Superior temporal gyrus (tissue), 1 donor: ENCODE results near the gene DHCR7.
A peak's percentile ranks its signal among the peaks of the same experiment; 100 is the strongest.
"Not testable (repeated sequence)": the region's sequence is repeated elsewhere in the genome, so short reads cannot be mapped to it uniquely, and the experiment has no call there.

Source experiments
- DNase-seq: peaks from one replicate; pipeline ENCODE4 v3.0.0-alpha.2; 2016; ENCODE audit errors: extremely low spot score

DHCR7 gene

DNA sequence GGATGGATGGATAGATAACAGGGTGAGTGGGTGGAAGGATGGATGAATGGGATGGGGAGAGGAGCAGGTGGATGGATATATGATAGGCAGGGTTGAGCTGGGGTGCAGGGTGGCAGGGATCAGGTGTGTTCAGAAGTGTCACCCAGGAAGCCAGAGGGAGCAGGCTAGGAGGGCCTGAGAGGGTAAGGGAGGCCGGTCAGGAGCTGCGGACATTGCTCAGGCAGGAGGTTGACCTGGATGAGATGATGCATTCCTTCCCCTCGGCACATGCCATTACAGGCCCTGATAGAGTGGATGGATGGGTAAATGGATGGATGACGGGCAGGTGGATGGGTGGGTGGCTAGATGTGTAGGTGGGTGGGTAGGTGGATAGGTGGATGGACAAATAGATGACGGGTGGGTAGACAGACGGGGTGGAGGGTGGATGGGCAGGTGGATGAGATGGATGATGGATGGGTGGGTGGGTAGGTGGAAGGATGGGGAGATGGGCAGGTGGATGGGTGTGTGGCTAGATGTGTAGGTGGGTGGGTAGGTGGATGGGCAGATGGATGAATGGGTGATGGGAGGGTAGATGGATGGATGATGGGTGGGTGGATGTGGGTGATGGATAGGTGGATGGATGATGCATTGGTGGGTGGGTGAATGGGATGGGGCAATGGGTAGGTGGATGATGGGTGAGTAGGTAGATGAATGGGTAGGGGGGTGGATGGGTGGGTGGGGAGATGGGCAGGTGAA lies 8.0 kb downstream of the DHCR7 start:
- no peak for DNase-seq

DNA sequence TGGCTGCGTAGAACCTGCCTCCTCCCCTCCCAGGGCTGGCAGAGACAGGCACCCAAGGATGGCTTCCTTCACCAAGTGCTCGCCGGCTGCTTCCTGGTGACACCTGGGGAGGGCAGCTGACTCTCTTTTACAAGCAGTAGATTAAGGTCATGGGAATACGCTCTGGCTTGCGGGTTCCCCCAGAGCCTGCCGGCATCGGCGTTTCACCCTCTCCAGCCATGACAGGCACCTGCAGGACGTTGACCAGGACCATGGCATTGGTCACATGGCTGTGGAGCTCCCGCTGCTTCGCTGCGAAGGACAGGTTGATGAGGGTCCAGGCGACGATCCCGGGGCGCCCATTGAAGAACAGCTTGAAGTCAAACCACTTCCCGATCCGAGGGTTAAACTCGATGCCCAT lies 9.5 kb downstream of the DHCR7 start:
- no peak for DNase-seq

DNA sequence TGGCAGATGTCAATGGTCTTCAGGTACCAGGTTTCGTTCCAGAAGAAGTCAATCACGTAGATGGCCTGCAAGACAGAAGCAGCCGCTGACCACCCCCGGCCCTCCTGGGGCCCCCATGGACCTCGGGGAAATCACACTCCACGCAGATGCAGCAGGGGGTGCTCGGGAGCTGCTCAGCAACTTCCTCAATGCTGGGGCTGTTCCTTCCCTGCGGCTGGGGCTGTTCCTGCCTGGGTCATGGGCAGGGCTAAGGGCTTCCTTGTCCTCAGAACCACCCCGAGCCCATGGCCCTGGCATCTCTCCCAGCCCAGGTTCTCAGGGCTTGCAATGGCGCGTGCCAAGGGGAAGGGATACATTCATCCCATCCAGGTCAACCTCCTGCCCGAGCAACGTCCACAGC lies 10.3 kb downstream of the DHCR7 start:
- no peak for DNase-seq

DNA sequence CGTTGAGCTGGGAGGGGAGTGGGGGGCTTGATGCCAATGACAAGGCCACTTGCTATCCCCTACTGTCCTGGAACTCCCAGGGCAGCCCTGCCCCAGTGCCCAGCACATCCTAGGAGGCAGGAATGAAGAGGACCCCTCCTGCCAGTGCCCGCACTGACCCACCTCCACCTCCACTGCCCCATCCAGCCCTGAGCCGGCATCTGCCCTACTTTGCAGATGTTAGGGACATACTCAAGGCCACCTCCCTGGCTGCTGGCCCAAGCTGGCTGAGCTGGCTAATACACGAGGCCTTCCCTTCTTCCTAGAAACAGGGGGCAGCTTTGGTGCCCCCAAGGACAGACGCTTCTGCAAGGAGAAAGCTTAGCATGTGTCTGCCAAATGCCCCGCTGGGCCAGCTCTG lies 10.8 kb downstream of the DHCR7 start:
- no peak for DNase-seq

DNA sequence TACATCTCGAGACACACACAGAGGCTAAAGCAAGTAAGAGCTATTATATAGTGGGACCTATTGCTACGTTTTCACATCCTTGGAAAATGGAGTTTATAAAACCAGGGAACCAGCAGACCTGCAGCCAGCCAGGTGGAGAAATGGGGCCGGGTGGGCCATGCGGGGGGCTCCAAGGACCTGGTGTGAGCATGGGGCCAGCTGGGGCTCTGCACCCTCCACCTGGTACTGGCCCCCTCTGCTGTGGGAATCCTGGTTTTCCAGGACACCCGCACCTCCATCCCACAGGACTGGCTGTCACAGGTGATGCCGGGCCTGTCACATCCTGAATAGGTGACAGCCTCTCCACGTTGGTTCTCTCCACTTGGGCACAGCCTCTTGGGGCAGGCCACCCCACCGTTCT lies 11.3 kb downstream of the DHCR7 start:
- DNase-seq = no peak

DNA sequence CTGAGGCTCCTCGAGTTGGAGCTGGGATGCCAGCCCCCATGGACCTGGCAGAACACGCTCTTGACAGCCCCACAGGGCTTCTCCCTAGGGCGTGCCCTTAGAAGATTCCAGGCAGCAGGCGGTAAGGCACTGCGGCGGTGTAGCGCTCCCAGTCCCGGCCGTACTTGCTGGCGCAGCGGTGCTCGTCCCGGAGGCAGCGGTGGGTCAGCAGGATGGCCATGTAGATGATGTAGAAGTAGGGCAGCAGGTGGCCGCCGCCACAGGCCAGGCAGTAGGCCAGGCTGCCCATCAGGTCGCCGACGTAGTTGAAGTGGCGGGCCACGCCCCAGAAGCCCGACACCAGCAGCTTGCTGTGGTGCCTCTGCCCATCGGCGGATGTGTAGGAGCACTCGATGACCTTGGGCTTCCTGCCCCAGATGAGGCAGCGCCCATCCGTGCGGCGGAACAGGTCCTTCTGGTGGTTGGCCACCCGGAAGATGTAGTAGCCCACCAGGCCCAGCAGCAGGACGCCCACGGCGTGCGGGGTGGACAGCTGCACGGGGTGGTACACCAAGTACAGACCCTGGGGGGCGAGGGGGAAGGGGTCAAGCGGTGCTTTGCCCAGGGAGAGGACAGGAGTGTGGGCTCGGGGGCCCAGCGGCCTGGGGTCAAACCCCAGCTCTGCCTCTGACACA lies 12.8 kb downstream of the DHCR7 start:
- no peak for DNase-seq

DNA sequence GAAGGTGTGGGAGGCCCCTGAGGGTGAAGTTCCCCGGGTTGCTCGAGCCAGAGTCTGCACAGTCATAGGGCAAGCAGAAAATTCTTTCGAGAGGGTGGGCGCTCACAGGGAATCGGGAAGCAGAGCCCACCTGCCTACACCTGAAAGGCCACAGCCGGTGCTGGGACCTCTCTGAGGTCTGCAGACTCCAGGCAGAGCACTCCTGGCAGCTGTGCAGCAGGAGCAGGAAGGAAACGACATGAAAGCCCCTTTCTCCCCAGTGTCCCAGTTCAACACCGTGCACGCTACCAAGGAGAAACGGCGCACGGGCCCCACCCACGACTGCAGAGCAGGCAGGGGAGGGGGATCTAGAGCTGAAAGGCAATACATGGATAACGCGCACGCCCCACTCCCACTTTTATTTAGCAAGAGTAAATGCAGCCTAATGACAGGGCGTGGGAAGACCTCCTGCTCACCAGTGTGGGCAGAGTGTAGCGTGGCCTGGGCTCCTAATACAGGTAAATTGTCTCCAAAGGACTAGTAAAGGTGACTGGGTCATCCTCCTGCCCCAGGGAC lies 13.5 kb downstream of the DHCR7 start:
- no peak for DNase-seq

DNA sequence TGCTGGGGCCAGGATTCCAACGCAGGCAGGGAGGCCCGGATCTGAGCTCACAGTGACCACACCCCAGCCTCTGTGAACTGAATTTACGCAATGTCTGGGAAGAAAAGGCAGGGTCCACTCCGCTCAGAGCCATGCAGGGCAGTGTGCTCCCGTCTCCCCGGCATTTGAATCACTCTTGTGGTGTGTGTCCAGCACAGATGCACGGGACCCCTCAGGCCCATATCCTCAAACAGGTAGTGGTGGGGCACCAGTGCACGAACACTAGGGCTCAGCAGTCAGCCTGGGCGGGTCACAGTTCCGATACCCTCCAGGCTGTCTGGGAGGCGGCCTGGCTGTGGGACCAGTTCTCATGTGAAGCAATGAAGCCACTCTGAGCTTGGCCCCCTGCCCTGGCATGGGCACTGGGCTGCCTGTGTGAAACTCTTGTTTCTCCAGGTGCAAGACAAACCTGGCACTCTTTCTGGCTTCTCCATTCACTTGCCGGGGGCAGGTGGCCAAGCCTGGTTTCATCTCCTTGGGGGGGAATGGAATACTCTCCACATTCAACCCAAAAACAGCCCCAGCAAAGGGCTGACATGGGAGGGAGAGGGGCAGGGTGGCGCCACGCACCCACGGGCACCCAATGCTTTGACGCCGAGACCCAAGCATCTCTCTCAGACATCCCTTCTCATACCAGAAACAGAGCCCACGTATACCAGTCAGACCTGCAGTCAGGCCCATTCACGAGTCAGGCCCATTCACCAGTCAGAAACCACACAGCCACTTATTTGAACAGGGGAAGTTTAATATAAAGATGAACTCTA lies 14.3 kb downstream of the DHCR7 start:
- peak; percentile 14 for DNase-seq

DNA sequence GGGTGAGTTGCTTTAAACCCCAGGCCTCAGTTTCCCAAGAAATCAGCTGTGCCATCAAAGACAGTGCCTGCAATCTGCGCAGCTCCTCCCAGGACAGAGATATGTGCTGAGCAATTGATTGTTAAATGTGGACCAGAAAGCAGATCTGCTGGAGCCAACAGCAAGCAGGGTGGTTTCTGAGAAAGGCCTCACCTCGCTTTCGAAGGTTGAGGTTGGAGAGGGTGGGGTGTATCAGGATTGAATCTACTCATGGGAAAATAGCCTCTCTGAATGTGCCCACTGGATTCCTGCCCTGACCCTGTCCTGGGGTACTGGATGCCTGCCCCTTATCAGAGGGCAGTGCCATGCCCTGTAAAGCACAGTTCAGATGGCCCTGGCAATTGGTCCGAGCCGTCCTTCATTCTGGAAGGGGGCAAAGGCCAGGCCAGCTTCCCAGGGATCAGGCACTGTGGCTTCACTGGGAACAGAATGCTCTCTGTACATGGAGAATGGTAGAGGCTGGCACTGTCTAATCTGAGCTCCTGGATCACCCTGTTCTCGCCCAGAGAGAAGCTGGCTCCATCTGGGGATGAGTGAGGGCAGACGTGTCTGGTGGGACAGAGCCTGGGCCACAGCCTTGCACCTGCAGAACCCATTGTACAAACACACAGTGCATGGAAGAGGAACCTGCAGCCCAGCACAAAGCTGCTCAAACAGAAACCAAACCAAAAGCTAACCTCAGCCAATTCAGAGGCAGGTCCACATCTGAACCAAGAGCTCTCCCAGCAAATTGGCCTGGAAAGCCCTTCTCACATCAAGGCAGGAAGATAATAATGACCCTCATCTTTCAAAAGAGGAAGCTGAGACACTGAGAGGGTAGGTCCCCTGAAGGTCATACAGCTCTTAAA lies 15.2 kb downstream of the DHCR7 start:
- peak; percentile 80 for DNase-seq

DNA sequence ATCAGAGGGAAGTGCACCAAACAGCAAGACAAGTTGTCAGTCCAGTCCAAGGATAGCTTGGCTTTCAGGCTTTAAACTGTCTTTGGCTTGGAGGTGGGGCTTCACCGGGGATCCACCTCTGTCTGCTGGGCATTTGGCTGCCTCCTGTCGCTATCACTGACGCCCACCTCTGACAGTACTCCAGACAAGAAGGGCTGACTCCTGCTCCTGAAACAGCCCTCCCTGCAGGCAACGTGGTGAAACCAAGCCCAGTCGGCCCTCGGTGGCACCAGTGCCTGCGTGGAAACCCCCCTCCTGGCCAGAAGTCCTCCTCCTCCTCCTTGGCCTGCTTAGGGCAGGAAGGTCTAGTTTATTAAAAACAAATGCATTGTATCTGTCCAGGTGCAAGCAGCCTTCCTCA lies 16.9 kb downstream of the DHCR7 start:
- DNase-seq = no peak

DNA sequence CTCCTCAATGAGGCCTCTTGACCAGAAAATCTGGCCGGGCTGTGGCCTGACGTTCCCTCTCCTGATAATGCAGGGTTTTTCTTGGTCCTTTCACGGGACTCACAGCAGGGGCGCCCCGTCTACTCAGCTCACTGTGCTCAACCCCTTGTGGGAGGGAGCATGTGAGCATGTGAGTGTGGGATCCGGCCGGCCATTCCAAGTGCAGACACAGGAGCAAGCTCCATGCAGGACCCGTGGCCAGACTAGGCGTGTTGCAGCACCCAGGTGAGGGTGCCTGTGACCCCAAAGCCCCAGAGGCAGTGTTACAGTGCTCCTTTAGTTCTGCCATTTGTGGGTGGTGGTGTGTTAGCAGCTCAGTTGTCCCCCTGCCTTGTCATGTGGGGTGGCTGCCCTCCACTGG lies 18.0 kb downstream of the DHCR7 start:
- DNase-seq = no peak

DNA sequence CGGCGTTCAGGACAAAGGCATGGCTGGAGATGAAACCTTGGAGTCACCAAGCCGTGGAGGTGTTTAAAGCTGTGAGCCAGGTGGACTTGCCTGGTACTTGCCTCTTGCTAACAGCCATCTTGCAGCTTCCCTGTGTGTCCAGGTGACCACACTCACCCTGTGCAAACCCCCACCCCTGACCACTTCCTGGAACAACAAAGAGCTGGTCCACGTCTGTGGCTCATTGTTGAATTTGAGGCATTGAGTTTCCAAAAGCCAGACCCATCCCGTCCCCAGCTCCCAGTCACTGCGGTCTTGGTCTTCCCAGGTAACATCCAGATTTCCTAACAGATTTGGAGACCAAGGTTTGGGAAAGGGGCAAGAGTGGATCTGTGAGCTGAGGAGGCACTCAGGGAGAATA lies 18.5 kb downstream of the DHCR7 start:
- DNase-seq = no peak

DNA sequence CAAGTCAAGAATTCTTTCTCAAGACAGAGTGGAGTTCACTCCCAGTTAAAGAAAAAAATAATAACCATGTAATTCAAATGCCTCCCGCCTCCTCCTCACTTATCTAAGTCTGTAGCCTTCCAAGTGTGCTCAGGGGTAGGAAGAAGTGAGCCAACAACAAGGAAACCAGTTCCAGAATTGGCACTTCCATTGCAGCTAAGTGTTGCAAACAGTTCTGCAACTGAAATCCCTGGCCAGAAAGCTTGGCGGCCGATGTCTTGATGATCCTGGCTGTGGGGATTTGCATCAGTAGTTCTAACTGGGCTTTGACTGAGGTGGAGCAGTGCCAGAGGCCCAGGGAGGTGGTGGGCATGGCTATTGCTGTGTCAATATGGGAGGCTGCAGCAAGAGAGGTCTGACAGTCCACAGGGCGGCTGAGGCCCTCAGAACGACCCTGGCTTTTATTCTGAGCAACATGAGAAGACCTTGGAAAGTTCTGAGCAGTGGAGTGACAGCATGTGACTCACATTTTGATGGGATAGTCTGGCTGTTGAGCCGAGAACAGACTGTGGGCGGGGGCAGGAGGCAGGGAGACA lies 19.2 kb downstream of the DHCR7 start:
- peak; percentile 33 for DNase-seq

DNA sequence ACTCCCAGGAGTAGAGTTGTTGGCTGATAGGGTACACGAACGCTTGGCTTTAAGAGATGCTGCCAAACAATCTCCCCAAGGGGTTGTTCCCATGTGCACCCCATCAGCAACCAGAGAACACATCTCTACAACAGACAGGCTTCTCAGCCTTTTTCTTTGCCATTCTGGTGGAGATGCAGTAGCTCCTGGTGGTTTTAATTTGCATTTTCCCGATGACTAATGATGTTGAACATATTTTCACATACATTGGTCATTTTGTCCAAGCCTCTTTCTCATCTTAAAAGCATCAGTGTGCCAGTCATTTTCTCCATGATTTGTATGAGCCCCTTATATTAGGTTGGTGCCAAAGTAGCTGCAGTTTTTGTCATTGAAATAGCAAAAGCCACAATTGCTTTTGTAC lies 21.8 kb downstream of the DHCR7 start:
- no peak for DNase-seq

DNA sequence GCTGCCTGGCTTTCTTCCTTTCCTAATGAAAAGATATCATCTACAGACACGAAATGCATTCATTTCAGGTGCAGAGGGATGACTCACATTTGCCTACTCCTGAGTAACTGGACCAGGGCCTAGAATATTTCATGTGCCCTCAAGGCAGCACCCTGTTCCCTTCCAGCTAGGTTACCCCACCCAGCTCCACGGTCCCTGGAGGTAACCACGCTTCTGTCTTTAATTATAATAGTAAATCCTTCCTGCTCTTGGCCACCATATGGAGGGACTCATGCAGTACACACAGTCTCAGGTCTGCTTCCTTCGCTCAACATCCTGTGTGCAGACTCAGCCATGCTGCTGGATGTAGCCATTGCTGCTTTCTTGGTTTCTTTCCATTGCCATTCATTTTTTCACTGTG lies 22.3 kb downstream of the DHCR7 start:
- no peak for DNase-seq

DNA sequence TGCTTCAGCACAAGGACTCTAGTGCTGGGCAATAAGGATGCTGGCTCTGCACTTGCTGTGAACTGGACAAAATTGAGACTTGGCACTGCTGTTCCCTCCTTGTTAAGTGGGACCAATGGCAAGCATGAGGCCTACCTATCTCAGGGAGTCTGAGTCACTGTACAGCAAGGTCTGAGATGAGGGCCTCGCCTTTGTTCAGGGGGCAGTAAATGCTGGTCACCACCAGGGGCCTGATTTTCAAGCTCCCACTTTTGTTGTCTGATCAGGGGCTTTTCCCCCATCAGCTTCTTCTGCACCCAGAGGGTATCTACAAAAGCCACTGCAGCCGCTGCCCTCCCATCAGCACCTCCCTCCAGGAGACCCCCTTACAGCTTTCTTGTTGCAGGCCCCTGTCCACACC lies 22.8 kb downstream of the DHCR7 start:
- no peak for DNase-seq

DNA sequence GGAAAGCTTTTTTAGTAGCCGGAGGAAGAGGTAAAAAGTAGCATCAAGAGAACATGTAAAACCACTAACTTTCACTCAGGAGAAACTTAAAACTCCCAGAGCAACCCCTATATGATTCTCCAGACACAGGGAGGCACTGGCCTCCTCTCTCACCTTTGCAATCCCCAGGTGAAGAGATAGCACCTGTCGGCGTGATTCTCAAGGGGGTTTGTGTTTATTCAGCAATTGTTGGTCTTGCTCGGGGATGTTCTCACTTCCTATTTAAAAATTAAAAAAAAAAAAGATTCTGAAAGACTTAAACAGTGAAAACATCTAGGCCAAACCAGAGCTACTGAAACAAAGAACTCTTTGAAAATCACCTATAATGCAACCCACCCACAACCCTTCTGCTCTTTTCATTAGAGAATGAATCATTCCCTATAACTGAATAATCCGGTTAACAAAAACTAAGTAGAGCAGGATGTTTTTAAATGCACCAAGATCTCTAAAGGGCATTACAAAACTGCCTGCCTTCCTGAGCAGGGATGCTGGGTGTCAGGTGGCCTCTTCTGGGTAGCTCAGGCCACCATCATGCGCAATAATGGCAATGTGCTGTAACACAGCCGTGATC lies 24.9 kb downstream of the DHCR7 start:
- DNase-seq = no peak

DNA sequence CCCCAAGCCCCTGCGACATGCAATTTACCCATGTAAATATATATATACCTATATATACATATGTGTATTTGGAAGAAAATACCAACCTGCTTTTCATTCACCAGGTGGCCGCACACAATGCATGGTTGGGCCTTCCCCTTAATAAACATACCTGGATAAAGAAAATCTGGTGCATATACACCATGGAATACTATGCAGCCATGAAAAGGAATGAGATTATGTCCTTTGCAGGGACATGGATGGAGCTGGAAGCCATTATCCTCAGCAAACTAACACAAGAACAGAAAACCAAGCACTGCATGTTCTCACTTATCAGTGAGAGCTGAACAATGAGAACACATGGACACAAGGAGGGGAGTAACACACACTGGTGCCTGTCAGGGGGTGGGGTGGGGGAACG lies 25.9 kb downstream of the DHCR7 start:
- DNase-seq = not testable (repeated sequence)

DNA sequence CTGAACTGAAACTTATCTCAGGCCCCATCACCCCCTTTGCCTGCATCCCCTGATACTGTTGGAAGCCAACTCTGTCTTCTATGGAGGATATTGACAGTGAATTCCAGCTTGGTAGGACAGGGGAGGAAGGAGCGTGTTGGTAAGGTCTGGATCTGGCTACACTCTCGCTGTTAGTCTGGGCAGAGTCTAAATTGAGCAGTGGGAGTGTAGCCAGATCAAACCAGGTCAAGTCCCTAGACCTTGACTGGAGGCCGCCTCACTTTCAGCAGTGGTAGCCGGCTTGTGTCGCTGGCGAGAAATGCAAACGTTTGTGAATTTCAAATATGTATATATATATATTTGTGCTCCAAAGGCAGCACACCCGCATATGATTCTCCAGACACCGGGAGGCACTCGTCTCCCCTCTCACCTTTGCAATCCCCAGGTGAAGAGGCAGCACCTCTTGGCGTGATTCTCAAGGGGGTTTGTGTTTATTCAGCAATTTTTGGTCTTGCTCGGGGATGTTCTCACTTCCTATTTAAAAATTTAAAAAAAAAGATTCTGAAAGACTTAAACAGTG lies 26.7 kb downstream of the DHCR7 start:
- no peak for DNase-seq

DNA sequence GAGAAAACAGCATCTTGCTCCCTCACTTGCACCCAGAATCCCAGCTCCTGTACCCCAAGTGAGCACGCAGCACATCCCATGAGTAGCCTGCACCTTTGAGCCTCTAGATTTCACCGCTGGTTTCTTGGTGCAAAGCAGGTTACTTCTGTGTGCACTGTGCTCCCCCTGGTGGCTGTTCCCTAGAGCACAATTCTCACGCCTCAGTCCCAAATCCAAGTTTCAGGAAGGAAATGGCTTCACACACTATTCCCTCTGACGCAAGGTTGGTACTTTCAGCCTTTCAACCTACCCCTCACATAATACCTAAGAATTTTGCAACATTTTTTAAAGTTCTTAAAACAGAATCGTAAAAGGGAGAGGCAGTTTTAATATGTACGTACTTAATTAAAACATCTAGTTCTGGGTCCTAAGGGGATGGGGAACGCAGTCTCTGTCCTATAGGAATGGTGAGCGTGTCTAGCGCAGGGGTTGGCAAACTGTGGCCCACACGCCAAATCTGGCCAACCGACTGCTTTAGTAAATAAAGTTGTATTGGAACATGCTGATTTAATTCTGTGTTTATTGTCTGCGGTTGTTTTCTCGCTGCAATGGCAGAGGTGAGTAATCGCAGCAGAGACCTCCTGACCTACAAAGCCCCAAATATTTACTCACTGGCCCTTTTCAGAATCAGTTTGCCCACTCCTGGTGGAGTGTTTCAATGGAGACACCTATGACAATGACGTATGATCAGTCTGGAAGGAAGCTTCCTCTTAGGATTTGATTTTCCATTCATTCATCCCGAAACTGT lies 27.5 kb downstream of the DHCR7 start:
- DNase-seq = peak; percentile 72
